Ovary (tissue), 9 donors: Measurements from ENCODE around the gene IQCK. TPM values are rescaled to one million over a fixed set of nuclear protein-coding genes. Genes with fewer than 3 reads are reported as not detected.

Experiments used
- DNase-seq, 5 donors: peaks; one replicate each; pipeline ENCODE4 v3.0.0-alpha.2; 2019 to 2020
- H3K27ac ChIP-seq, 2 donors: fragments of 200-600 bp; one replicate each; pipeline versions ENCODE4 v1.5.1 to v1.8.0; 2019 to 2022
- H3K27me3 ChIP-seq: fragments of 200-600 bp; one replicate; pipeline ENCODE4 v1.8.0; 2022
- H3K36me3 ChIP-seq: fragments of 200-600 bp; sonication (generic); one replicate; pipeline ENCODE4 v1.5.1; 2019
- H3K4me1 ChIP-seq: one replicate; pipeline ENCODE4 v1.8.1; 2013; ENCODE audit warnings: mild to moderate bottlenecking, moderate library complexity; ENCODE audit not compliant: insufficient read depth
- H3K4me3 ChIP-seq: fragments of 200-600 bp; sonication (generic); one replicate; pipeline ENCODE4 v1.5.1; 2017
- H3K9me3 ChIP-seq, 2 donors: fragments of 200-600 bp in 1 of 2; sonication (generic) in 1 of 2; one replicate each; pipeline versions ENCODE4 v1.5.1 to v1.8.1; 2013 to 2019; ENCODE audit warnings: mild to moderate bottlenecking in 1 of 2, moderate library complexity in 1 of 2
- CTCF ChIP-seq, 3 donors: fragments of 450-650 bp in 2 of 3; fragments of 200-600 bp in 1 of 3; IDR thresholded peaks; one replicate each; pipeline versions ENCODE4 v1.5.1 to v1.8.0; 2016 to 2022; ENCODE audit warnings: antibody characterized with exemption in 3 of 3, mild to moderate bottlenecking in 1 of 3
- EP300 ChIP-seq: sonication (generic); formaldehyde crosslinking; IDR thresholded peaks from one replicate; pipeline ENCODE4 v1.6.1; 2017; ENCODE audit warnings: antibody characterized with exemption
- POLR2A ChIP-seq: fragments of 450-650 bp; IDR thresholded peaks from one replicate; pipeline ENCODE4 v1.6.1; 2017; ENCODE audit warnings: antibody characterized with exemption, mild to moderate bottlenecking, moderate library complexity
- WGBS, 3 donors: extraction: QIAGEN DNeasy Blood & Tissue Kit in 1 of 3; methylation state at CpG; one replicate each; pipeline versions ENCODE4 v1.1.5 to v1.1.7; 2013 to 2017; 5-methylcytosine and 5-hydroxymethylcytosine counted together
- intact Hi-C, 4 donors: fragments of 100-400 bp; cut with DNase I; formaldehyde crosslinking; loops; one replicate each; pipeline versions ENCODE4 v1.11.0 to v1.15.1; 2022 to 2023
- polyA plus RNA-seq, 2 donors: library from polyadenylated mRNA; stranded (reverse); fragments of 200-250 nt in 1 of 2; fragments of 350-450 nt in 1 of 2; fragmentation: Illumina TruSeq in 1 of 2; extraction: RNeasy Lipid Tissue Mini Kit (QIAGEN cat#74804) in 1 of 2; gene quantifications; one replicate each; pipeline ENCODE4 v1.2.3, GENCODE V29; 2013 to 2014
- total RNA-seq, 7 donors: library from RNA; depleted of rRNA in 2 of 7; stranded (reverse); fragments of >200 nt in 2 of 7; fragmentation: NEBNext Ultra II Directional in 3 of 7; extraction: Animal tissue kit (Norgen Biotek cat#: 25700) in 3 of 7; gene quantifications; one replicate each; pipeline versions ENCODE4 v1.1.0 to v1.2.4, GENCODE V29; 2016 to 2023
- donor health status: DM: no; HTN: no; CAD: no; lungs with moderate emphysema.
- donor health status: DM: no; HTN: no; CAD: no.
- donor health status: Bipolar disorder and iron deficiency.
- donor health status: DM: yes; HTN: yes; CAD: no.
- donor health status: DM: no; HTN: no; CAD: no.
- donor health status: DM: yes; HTN: yes; CAD: no.

Gene IQCK
- total and polyA plus RNA-seq, 9 donors, result 14.3 to 52.8 (median 18.0) TPM

- H3K27me3 ChIP-seq, result no peaks in the 10 kb centered on the region
- intact Hi-C loops, result no loop called here
- no peak overlapping the region for H3K4me3 ChIP-seq
- no peaks in the 10 kb centered on the region for H3K9me3 ChIP-seq
- no peaks in the 10 kb centered on the region for H3K4me1 ChIP-seq
- no peaks in the 10 kb centered on the region for H3K36me3 ChIP-seq
- H3K27ac ChIP-seq, result no peak overlapping the region
- DNase-seq, result no peak
- TF ChIP-seq POLR2A (no peak), EP300 (no peak), CTCF (IDR thresholded peaks at IDR 0.05) (no peak)
- WGBS, 3 donors, result 88 to 93% (median 91%) methylated on average over 6 of the region's 6 CpGs
Measured at GRCh38 chr16:19837331-19837980, 119.4 kb downstream of the IQCK start.

GRCh38 chr16:19837984-19838707 is 120.1 kb downstream of the IQCK start:
- TF ChIP-seq CTCF (IDR thresholded peaks at IDR 0.05) (no peak), EP300 (no peak), POLR2A (no peak)
- no peaks in the 10 kb centered on the region for H3K4me1 ChIP-seq
- no peak for DNase-seq
- H3K36me3 ChIP-seq, result no peaks in the 10 kb centered on the region
- no peak overlapping the region for H3K4me3 ChIP-seq
- no peaks in the 10 kb centered on the region for H3K9me3 ChIP-seq
- no peak overlapping the region for H3K27ac ChIP-seq
- intact Hi-C loops, result no loop called here
- 83 to 88% (median 86%) methylated on average over 13 of the region's 13 CpGs for WGBS, 3 donors
- no peaks in the 10 kb centered on the region for H3K27me3 ChIP-seq

- no peak for TF ChIP-seq POLR2A
- WGBS, 3 donors, result 18 to 32% (median 30%) methylated on average over 3 of the region's 3 CpGs
- Histone ChIP-seq H3K9me3 (no peaks in the 10 kb centered on the region), H3K4me3 (no peak overlapping the region), H3K27ac (no peak overlapping the region), H3K36me3 (no peaks in the 10 kb centered on the region), H3K27me3 (no peaks in the 10 kb centered on the region), H3K4me1 (peaks cover 3% of the 10 kb centered on the region)
- no peak for DNase-seq
- intact Hi-C loops, result no loop called here
Measured at GRCh38 chr16:19840524-19841110, 122.5 kb downstream of the IQCK start.

GRCh38 chr16:19841184-19841583 is 123.1 kb downstream of the IQCK start:
- Histone ChIP-seq H3K36me3 (no peaks in the 10 kb centered on the region), H3K4me1 (peaks cover 3% of the 10 kb centered on the region), H3K27ac (no peak overlapping the region), H3K27me3 (no peaks in the 10 kb centered on the region), H3K4me3 (no peak overlapping the region), H3K9me3 (no peaks in the 10 kb centered on the region)
- intact Hi-C loops, result no loop called here
- DNase-seq, result no peak
- TF ChIP-seq EP300, result no peak
- TF ChIP-seq CTCF (IDR thresholded peaks at IDR 0.05), result no peak
- no peak for TF ChIP-seq POLR2A
- WGBS, 3 donors, result 53 to 56% (median 56%) methylated on average over 3 of the region's 3 CpGs
